Measurements from ENCODE around the gene DAB2IP.
"Not testable (repeated sequence)": the region's sequence is repeated elsewhere in the genome, so short reads cannot be mapped to it uniquely, and the experiment has no call there.

The DAB2IP gene

GRCh38 chr9:121739971-121740370 is 88.5 kb downstream of the DAB2IP start:
- no peak overlapping the region for H3K4me3 ChIP-seq (ENCODE audit: low read length)
- no peak for DNase-seq (ENCODE audit: low read depth)
- TF ChIP-seq CTCF (IDR thresholded peaks at IDR 0.05; ENCODE audit: insufficient read depth, low read depth, low read length, missing control alignments) = no peak

- no peak for DNase-seq (ENCODE audit: low read depth)
- H3K4me3 ChIP-seq (ENCODE audit: low read length) = no peak overlapping the region
- TF ChIP-seq CTCF (IDR thresholded peaks at IDR 0.05; ENCODE audit: insufficient read depth, low read depth, low read length, missing control alignments) = no peak
Observed at GRCh38 chr9:121741228-121741918, 89.9 kb downstream of the DAB2IP start.

GRCh38 chr9:121741919-121742283 is 90.5 kb downstream of the DAB2IP start:
- DNase-seq (ENCODE audit: low read depth); H3K4me3 ChIP-seq (ENCODE audit: low read length): not testable (repeated sequence)

- DNase-seq (ENCODE audit: low read depth) = no peak
- H3K4me3 ChIP-seq (ENCODE audit: low read length) = no peak overlapping the region
- no peak for TF ChIP-seq CTCF (IDR thresholded peaks at IDR 0.05; ENCODE audit: insufficient read depth, low read depth, low read length, missing control alignments)
Observed at GRCh38 chr9:121742923-121743322, 91.5 kb downstream of the DAB2IP start.

- TF ChIP-seq CTCF (IDR thresholded peaks at IDR 0.05; ENCODE audit: insufficient read depth, low read depth, low read length, missing control alignments) = peak; percentile 15
- H3K4me3 ChIP-seq (ENCODE audit: low read length) = peak overlapping the region; percentile 25
- peak; percentile 55 for DNase-seq (ENCODE audit: low read depth)
Observed at GRCh38 chr9:121743441-121744001, 92.1 kb downstream of the DAB2IP start.

- H3K4me3 ChIP-seq (ENCODE audit: low read length) = peak overlapping the region; percentile 25
- TF ChIP-seq CTCF (IDR thresholded peaks at IDR 0.05; ENCODE audit: insufficient read depth, low read depth, low read length, missing control alignments) = peak; percentile 64
- DNase-seq (ENCODE audit: low read depth) = peak; percentile 50
Observed at GRCh38 chr9:121744002-121744686, 92.7 kb downstream of the DAB2IP start.

GRCh38 chr9:121744687-121745395 is 93.4 kb downstream of the DAB2IP start:
- DNase-seq (ENCODE audit: low read depth) = no peak
- no peak overlapping the region for H3K4me3 ChIP-seq (ENCODE audit: low read length)
- TF ChIP-seq CTCF (IDR thresholded peaks at IDR 0.05; ENCODE audit: insufficient read depth, low read depth, low read length, missing control alignments) = no peak
